ENCODE data around the gene OR2D2. TPM values are rescaled to one million over a fixed set of nuclear protein-coding genes. Genes with fewer than 3 reads are reported as not detected.

Gene OR2D2
- total and polyA plus RNA-seq, 10 of the 15 experiments (the other 5 are each of a cell fraction or from before 2014, with no cell fraction given): not detected

- no peak for TF ChIP-seq USF2 (IDR thresholded peaks at IDR 0.05; ENCODE audit: borderline replicate concordance, low read depth, low read length)
- TF ChIP-seq FOXK2 (IDR thresholded peaks at IDR 0.05): no peak
Measured at GRCh38 chr11:6920702-6921101, 28.4 kb upstream of the OR2D2 start, which contains the start of gene OR2D3 (continued).

- no peak overlapping the region for H2AFZ ChIP-seq (ENCODE audit: control insufficient read depth, low read depth, low read length)
- DNase-seq (ENCODE audit: low read depth, low spot score) (no peak), FAIRE-seq (no peak), ATAC-seq (no peak)
- CTCF ChIA-PET: interaction anchor here (1.4 kb wide), 1 partner anchor 12 kb away, joined by 3 read pairs; no protein-coding TSS in a partner anchor
- no peak overlapping the region for H3K27ac ChIP-seq (ENCODE audit: control insufficient read depth, insufficient read depth)
- H3K9me3 ChIP-seq (replicated peaks; ENCODE audit: control insufficient read depth, insufficient read depth, low read length): no peaks in the 10 kb centered on the region
- H3K9ac ChIP-seq (ENCODE audit: control insufficient read depth, insufficient read depth, low read length): no peak overlapping the region
- no peaks in the 10 kb centered on the region for H3K4me1 ChIP-seq (ENCODE audit: control insufficient read depth, insufficient read depth, low read length)
- H3K36me3 ChIP-seq (ENCODE audit: control insufficient read depth in 2 of 2, insufficient read depth in 2 of 2, low read length in 1 of 2): no peaks in the 10 kb centered on the region
- no TSS peak for BruUV-seq (replicated peaks)
- intact Hi-C loops (cut with micrococcal nuclease; ENCODE audit: unreplicated experiment): no loop called here
- no peaks in the 10 kb centered on the region; a peak in 1 of 4 replicates for H3K27me3 ChIP-seq (replicated peaks in 1 of 2; ENCODE audit: control insufficient read depth in 2 of 2, insufficient read depth in 2 of 2, low read length in 1 of 2)
- POLR2A ChIA-PET: no interaction called here
- H3K4me3 ChIP-seq: no peak overlapping the region
- no peak overlapping the region for H3K4me2 ChIP-seq (ENCODE audit: control insufficient read depth, insufficient read depth)
- no peaks in the 10 kb centered on the region for H3K79me2 ChIP-seq (ENCODE audit: control insufficient read depth, insufficient read depth, low read length)
- WGBS (ENCODE audit: insufficient coverage, insufficient replicate concordance, low lambda C conversion rate, missing lambda C conversion rate): 42% methylated on average over 2 of the region's 2 CpGs
- SMC1A ChIA-PET (ENCODE audit: uncharacterized antibody, unreplicated experiment): no interaction called here
- H4K20me1 ChIP-seq (ENCODE audit: control insufficient read depth, insufficient read depth): no peaks in the 10 kb centered on the region
- RAD21 ChIA-PET (ENCODE audit: unreplicated experiment): no interaction called here
- in situ Hi-C loops (cut with MboI): no loop called here
- no peak for TF ChIP-seq SUZ12 (IDR thresholded peaks at IDR 0.05; ENCODE audit: unreplicated experiment)
- TF ChIP-seq SMC3 (IDR thresholded peaks at IDR 0.05; ENCODE audit: borderline replicate concordance, low read length): no peak
- no peak for TF ChIP-seq MXI1 (IDR thresholded peaks at IDR 0.05; ENCODE audit: low read depth, low read length)
- no peak for TF ChIP-seq NKRF (conservative IDR thresholded peaks at IDR 0.05)
- no peak for TF ChIP-seq NFXL1 (IDR thresholded peaks at IDR 0.05; ENCODE audit: borderline replicate concordance)
- no peak for TF ChIP-seq DPF2 (IDR thresholded peaks at IDR 0.05)
- TF ChIP-seq HDAC2 (IDR thresholded peaks at IDR 0.05): no peak
- TF ChIP-seq RELA (IDR thresholded peaks at IDR 0.05; ENCODE audit: borderline replicate concordance, partially characterized antibody): no peak
- no peak for TF ChIP-seq HDGF (IDR thresholded peaks at IDR 0.05)
- TF ChIP-seq NR2C1 (IDR thresholded peaks at IDR 0.05): no peak
- TF ChIP-seq RAD51 (IDR thresholded peaks at IDR 0.05): no peak
- TF ChIP-seq YBX1 (IDR thresholded peaks at IDR 0.05): no peak
- no peak for TF ChIP-seq POLR2AphosphoS2 (IDR thresholded peaks at IDR 0.05; ENCODE audit: low read depth, low read length)
- no peak for TF ChIP-seq ASH2L (IDR thresholded peaks at IDR 0.05; ENCODE audit: borderline replicate concordance, low read depth)
- no peak for TF ChIP-seq ZBTB33 (IDR thresholded peaks at IDR 0.05)
- TF ChIP-seq IRF4 (IDR thresholded peaks at IDR 0.05; ENCODE audit: low read depth, low read length): no peak
- TF ChIP-seq NR2C2 (IDR thresholded peaks at IDR 0.05; ENCODE audit: borderline replicate concordance, control insufficient read depth, insufficient read length, low read depth): no peak
- no peak for TF ChIP-seq ZNF384 (IDR thresholded peaks at IDR 0.05; ENCODE audit: borderline replicate concordance, low read depth, low read length)
- TF ChIP-seq GABPA (IDR thresholded peaks at IDR 0.05; ENCODE audit: low read depth): no peak
Measured at GRCh38 chr11:6919698-6920097, 27.4 kb upstream of the OR2D2 start.

Measured in GM12878 (cell line).